ENCODE data around the gene COA4. TPM values are rescaled to one million over a fixed set of nuclear protein-coding genes. Genes with fewer than 3 reads are reported as not detected.

COA4 gene
- 77.4 and 100 TPM in 2 replicates for total RNA-seq

DNA sequence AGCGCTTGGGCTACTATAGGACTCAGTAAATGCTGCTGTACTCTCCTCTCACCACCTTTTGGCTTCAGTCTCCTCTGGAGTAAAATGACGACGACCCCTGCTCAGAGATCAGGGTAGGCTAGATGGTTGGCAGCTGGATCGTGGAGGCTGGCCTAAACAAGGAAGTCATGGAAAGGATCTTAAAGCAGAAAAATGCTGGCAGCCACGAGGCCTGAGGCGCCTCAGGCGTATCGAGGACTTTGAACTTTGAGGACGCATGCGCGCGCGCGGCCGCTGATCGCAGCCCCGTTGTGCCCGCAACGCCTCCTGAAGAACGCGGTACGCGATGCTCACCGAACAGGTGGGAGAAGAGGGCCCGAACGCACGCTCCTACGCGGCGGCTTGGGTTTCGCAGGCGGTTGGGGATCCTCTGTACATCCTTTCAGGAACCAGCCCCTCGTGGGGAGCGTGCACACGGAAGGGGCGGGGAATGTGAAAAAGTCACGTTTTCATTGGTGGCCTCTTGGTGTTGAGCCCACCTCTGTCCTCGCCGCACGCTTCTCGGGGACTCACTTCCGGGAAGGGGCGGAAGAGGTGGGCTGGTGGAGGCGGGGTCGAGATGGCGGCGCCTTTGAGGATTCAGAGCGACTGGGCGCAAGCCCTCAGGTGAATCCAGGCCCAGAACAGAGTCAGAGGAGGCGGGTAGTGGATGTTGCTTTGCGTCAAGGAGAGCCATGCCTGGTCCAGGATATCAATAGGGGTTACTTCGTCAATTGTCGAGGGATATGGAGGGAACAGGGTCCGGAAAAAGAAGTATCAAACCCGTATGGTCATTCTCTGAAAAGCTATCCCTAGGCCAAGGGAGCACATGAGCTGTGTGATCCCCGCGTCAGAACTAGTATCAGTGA lies at the start of gene COA4, which contains the start of gene PAAF1:
TSS of gene COA4 (minus strand) at position 423 of the 887 bp plus-strand sequence. CDS start 3,468 bp downstream, outside the sequence.
TSS of gene PAAF1 (plus strand) at position 576 of the 887 bp plus-strand sequence. CDS start at position 599, 23 bp downstream.

Other genes starting within 250 kb of the COA4 start
- gene PLEKHB1, start 230.3 kb downstream of the COA4 start, total RNA-seq, result under 0.01 TPM in 1 of 2 replicates, not detected in the other
- 82.7 and 111 TPM in 2 replicates for gene RAB6A, start 115.8 kb downstream of the COA4 start, total RNA-seq
- 14.7 and 19.0 TPM in 2 replicates for gene MRPL48, start 89.0 kb downstream of the COA4 start, total RNA-seq
- 9.0 and 12.5 TPM in 2 replicates for gene PAAF1, start 153 bp upstream of the COA4 start, total RNA-seq
- gene DNAJB13, start 74.2 kb upstream of the COA4 start, total RNA-seq, result not detected in 2 replicates
- gene UCP2, start 106.0 kb upstream of the COA4 start, total RNA-seq, result 0.37 and 0.59 TPM in 2 replicates
- gene UCP3, start 132.2 kb upstream of the COA4 start, total RNA-seq, result 0.73 and 0.78 TPM in 2 replicates

Measured in subcutaneous preadipocyte (primary cell).